WERI-Rb-1 (cell line): ENCODE data around the gene EHD2.

Source experiments
- DNase-seq: peaks from one replicate; pipeline ENCODE4 v3.0.0-alpha.2; 2020
- H3K27ac ChIP-seq: fragments of 250-450 bp; sonication (Bioruptor Pico); 2 replicates; pipeline ENCODE4 v1.5.1; 2020; ENCODE audit warnings: mild to moderate bottlenecking, moderate library complexity
- H3K27me3 ChIP-seq: fragments of 250-450 bp; sonication (Bioruptor Pico); 2 replicates; pipeline ENCODE4 v1.5.1; 2021; ENCODE audit warnings: mild to moderate bottlenecking, low read depth, moderate library complexity; ENCODE audit not compliant: insufficient read depth, severe bottlenecking
- H3K36me3 ChIP-seq: fragments of 250-450 bp; sonication (Bioruptor Pico); 2 replicates; pipeline ENCODE4 v1.5.1; 2020; ENCODE audit warnings: mild to moderate bottlenecking, moderate library complexity
- H3K4me3 ChIP-seq: 2 replicates; pipeline ENCODE4 v1.5.1; 2011; ENCODE audit warnings: low read depth, mild to moderate bottlenecking, control low read depth, low read length
- H3K9me3 ChIP-seq: fragments of 250-450 bp; sonication (Bioruptor Pico); 2 replicates; pipeline ENCODE4 v1.5.1; 2021; ENCODE audit warnings: mild to moderate bottlenecking, moderate library complexity; ENCODE audit not compliant: severe bottlenecking
- TF ChIP-seq, protein P1 (sequence below): IDR thresholded peaks from 2 replicates; pipeline ENCODE4 v1.5.1; 2011; ENCODE audit warnings: low read depth, mild to moderate bottlenecking, control low read depth, inconsistent platforms, low read length

The EHD2 gene

DNA sequence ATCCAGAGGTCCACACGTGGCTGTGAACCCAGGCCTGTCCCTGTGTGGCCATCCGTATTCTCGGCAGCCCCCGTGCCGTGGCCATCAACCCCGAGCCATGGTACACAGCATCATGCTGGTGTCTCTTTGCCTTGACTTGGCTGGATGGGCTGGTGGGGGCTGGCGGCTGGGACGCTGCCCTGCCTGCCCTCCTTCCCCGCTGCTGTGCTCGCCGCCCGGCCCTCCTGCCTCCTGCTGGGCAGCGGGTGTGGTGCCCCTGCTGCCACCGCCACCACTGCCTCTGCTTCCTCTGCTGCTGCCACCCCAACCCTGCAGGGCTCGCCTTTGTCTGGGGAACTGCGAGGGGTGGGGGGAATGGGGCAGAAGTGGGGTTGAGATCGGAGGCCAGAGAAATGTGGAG lies 19.7 kb upstream of the EHD2 start:
- no peak for DNase-seq
- H3K27ac ChIP-seq = no peak overlapping the region
- TF ChIP-seq, protein P1, sequence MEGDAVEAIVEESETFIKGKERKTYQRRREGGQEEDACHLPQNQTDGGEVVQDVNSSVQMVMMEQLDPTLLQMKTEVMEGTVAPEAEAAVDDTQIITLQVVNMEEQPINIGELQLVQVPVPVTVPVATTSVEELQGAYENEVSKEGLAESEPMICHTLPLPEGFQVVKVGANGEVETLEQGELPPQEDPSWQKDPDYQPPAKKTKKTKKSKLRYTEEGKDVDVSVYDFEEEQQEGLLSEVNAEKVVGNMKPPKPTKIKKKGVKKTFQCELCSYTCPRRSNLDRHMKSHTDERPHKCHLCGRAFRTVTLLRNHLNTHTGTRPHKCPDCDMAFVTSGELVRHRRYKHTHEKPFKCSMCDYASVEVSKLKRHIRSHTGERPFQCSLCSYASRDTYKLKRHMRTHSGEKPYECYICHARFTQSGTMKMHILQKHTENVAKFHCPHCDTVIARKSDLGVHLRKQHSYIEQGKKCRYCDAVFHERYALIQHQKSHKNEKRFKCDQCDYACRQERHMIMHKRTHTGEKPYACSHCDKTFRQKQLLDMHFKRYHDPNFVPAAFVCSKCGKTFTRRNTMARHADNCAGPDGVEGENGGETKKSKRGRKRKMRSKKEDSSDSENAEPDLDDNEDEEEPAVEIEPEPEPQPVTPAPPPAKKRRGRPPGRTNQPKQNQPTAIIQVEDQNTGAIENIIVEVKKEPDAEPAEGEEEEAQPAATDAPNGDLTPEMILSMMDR = no peak
- H3K4me3 ChIP-seq = no peak overlapping the region
- H3K9me3 ChIP-seq = no peaks in the 10 kb centered on the region
- H3K36me3 ChIP-seq = peaks cover 8% of the 10 kb centered on the region
- no peaks in the 10 kb centered on the region for H3K27me3 ChIP-seq

DNA sequence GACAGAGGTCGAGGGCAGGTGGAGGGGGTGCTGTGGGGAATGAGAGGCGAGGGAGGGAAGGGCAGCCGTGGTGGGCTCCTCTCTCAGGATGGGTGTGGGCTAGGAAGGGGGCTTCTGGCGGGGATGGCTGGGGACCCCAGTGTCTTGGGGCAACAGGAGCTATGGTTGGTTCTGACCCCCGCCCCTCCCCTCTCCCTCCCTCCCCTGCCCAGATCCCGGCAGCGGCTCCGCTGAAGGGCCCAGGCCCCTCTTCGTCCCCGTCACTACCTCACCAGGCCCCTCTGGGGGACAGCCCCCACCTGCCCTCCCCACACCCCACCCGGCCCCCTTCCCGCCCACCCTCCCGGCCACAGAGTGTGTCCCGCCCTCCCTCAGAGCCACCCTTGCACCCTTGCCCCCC lies 19.3 kb upstream of the EHD2 start:
- no peaks in the 10 kb centered on the region for H3K9me3 ChIP-seq
- TF ChIP-seq, protein P1 = no peak
- H3K4me3 ChIP-seq = no peak overlapping the region
- no peak overlapping the region for H3K27ac ChIP-seq
- peaks cover 12% of the 10 kb centered on the region for H3K36me3 ChIP-seq
- H3K27me3 ChIP-seq = no peaks in the 10 kb centered on the region
- no peak for DNase-seq

DNA sequence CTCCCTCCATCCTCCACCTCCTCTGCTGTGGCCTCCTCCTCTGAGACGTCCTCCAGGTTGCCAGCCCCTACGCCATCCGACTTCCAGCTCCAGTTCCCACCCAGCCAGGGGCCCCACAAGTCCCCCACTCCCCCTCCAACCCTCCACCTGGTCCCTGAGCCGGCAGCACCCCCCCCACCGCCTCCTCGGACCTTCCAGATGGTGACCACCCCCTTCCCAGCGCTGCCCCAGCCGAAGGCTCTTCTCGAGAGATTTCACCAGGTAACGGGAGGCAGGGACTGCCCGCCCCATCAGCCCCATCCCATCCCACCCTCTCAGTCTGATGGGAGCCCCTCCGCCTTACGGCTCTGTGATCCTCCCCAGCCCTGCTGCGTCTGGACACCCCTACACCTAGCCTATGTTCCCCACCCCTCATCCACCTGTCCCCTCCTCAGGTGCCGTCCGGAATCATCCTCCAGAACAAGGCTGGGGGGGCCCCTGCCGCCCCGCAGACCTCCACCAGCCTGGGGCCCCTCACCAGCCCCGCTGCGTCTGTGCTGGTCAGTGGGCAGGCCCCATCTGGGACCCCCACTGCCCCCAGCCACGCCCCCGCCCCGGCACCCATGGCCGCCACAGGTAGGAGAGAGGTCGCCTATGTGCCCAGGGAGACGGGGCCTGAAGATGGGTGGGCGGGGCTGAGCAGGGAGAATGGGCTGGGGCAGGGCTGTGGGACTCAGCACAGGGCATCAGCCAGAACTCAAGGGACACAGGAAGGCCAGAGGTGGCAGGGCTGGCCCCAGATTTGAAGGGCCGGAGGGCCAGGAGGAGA lies 18.6 kb upstream of the EHD2 start:
- no peak overlapping the region for H3K4me3 ChIP-seq
- no peaks in the 10 kb centered on the region for H3K9me3 ChIP-seq
- H3K27me3 ChIP-seq = no peaks in the 10 kb centered on the region
- TF ChIP-seq, protein P1 = no peak
- no peak overlapping the region for H3K27ac ChIP-seq
- peak; percentile 57 for DNase-seq
- H3K36me3 ChIP-seq = peaks cover 18% of the 10 kb centered on the region

DNA sequence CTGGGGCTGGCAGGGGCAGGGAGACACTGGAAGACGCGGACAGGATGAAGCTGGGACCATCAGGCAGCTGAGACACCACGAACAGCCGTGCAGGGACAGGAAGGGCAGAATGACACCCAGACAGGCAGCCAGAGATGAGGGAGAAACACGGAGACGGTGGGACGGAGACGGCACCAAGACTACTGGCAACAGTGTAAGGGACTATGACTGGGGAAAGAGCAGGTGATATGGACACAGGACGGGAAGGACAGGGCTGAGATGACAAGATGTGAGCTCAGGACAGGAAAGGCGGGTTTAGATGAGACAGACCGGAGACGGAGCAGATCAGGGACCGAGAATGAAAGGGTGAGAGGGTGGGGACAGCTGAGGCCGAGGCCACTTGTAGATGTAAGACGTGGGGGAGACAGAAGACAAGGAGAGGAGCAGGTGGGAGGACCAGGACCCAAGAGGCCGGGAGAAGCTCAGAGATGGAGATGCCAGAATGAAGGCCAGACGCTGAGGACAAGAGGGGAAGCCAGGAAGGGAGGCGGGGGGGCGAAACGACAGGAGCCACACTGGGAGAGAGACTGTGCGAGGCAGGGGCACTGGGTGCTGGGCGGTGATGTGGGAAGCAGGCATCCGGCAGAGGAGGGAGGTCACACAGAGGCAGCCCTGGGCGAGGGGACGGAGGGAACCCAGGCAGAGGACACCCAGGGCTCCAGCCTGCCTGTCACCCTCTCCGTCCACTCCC lies 17.5 kb upstream of the EHD2 start:
- no peaks in the 10 kb centered on the region for H3K9me3 ChIP-seq
- DNase-seq = no peak
- H3K27ac ChIP-seq = no peak overlapping the region; the same call in 1 of the 2 replicates
- H3K27me3 ChIP-seq = no peaks in the 10 kb centered on the region
- TF ChIP-seq, protein P1 = no peak
- H3K36me3 ChIP-seq = peaks cover 29% of the 10 kb centered on the region
- H3K4me3 ChIP-seq = no peak overlapping the region

DNA sequence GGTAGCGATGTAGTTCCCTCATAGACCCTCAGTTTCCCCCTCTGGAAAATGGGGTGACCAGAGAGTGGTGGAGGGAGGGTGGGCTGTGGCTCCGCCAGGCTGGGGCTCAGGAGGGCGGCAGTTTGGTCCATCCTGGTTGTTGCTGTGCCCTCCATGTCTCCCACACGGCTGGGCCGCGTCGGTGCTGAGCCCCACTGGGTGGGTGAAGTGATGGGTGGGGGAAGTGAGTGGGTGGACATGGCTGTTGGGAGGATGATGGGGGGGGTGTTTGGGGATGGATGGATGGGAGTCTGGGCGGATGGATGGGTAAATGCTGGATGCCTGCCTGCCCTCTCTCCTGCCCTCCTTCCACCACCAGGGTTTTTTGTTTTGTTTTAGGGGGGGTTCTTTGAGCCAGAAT lies 16.6 kb upstream of the EHD2 start:
- Histone ChIP-seq H3K9me3 (no peaks in the 10 kb centered on the region), H3K36me3 (peaks cover 36% of the 10 kb centered on the region), H3K27ac (no peak overlapping the region), H3K27me3 (no peaks in the 10 kb centered on the region), H3K4me3 (no peak overlapping the region)
- TF ChIP-seq, protein P1 = no peak
- DNase-seq = no peak
